GM18873 (cell line): ENCODE data around the gene PTH1R.

ENCODE experiments used
- ATAC-seq: cut with Tn5 transposase; IDR thresholded peaks from one replicate; pipeline ENCODE4 v1.9.1; 2021; ENCODE audit warnings: mild to moderate bottlenecking, moderate library complexity, moderate number of reproducible peaks; ENCODE audit not compliant: unreplicated experiment, low FRiP score

Gene PTH1R

DNA sequence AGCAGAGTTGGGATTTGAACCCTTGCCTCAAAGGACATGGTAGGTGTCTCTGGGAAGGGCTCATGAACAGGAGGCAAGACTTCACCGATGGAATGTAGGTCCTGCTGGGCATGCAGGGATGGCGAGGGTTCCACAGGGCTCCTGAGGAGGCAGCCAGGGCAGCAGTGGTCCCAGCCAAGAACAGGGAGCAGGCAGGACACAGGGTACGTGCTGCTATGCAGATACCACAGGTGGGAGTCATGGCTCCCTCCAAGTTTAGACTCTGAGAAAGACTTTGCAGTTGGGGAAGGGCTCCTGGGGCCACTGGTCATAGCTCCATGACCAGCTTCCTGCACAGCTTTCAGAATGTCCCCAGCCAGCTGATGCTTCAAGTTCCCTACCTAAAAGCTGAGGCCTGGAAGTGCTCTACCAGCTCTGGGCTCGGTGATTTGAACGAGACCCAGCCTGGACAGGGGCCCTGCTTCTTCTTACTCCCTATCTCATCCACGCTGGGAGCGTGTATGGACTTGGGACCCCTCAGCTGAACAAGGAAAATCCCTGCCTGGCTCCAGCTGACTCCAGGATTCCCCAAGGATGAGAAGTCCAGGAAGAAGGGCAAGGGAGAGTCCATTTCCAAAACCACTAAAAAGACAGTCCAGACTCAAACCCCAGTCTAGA lies 15.0 kb upstream of the PTH1R start:
- ATAC-seq, result no peak

DNA sequence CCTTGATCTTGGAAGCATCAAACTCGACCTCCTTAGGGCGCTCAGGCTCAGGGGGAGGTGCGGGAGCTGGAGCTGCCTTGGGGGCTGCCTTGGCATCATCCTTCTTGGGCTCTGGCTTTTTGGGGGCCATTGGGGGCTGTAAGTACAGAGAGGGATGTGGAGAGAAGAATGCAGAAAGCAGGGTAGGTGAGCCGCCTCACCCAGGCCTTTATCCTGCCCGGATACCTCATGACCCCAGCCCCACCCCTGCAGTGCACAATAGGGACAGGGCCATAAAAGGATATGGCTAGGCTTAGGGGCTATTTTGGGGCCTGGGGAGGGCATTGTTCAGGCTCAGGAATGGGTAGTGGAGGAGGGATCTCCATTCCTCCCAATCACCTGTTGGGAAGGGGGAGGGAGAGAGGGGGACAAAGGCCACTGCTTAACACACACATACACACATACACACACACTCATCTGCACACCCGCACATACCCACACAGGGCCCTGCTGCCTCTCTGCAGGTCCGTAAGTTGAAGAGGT lies 14.2 kb upstream of the PTH1R start, which contains the start of gene MYL3:
Gene MYL3 (minus strand): TSS at position 184 of the 522 bp plus-strand sequence. CDS start 54 bp downstream, at position 130.
- no peak for ATAC-seq

DNA sequence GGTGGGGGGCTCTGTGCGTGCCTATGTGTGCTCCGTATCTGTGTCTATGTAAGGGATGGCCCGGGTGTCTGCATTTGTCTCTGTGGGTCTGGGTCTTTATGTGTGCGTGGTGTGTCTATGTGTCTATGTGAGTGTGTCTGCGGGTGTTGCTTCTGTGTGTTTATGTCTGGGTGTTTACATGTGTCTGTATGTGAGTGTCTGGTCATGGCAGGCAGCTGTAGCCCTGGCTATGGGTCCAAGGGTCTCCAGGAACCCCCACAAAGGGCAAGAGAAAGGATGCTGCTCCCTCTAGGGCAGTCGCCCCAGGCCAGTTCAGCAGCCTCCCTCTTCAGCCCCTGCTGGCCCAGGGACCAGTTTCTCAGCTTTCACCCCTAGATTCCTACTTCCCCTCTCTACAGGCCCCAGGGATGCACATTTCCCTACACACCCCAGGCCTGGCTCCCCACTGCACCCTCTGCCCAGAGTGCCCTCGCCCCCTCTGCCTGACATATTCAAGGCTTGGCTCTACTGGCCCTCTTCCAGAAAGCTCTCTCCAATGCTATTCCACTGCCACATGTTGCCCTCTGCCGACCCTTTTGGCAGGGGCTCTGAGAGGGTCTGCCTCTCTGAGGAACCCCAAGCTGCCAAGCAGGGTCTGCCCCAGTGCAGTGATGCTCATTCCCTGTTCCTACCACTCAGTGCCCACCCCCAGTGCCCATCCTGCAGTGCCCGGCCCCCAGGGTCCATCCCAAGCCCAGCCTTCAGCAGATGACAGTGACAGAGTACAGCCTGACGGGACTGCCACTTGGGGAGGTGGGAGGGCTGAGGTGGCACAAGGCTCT lies 13.2 kb upstream of the PTH1R start:
- ATAC-seq, result no peak

DNA sequence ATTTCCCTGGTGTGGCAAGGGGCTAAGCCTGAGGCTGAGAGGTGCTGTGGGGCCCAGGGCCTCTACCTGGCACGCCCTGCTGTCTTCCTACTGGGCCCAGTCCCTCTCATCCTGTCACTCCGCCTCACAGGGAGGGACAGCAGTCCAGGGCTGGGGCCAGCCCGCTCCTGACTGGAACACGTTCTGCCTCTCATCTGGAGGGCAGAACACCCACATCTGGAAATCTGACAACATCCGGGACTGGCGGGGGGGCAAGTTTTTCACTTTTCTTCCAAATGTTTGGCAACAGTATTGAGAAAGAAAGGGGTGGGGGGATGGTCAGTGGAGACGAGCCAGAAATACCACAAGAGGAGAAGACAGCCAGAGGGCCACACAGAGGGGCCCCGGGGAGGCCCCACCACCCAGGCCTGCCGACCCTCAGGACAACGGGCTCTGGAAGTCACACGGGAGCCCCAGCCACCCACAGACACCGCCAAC lies 12.5 kb upstream of the PTH1R start:
- ATAC-seq, result no peak

DNA sequence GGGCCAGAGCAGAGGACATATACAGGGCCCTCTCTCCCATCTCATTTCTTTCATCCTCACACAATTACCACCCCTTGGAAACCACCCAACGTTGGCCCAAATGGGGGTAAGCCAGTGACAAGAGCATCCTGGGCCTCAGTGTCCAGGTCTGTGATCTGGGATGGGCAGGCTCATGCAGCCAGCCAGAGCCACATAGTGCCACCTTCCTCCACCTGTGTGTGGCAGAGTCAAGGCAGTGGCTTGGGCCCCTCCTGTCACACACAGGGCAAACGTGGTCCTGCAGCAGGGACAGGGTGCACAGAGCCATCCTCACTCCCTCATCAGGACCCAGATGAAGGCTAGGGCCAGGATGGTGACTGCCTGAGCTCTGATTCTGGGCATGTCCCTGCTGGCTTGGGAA lies 12.0 kb upstream of the PTH1R start:
- ATAC-seq, result no peak

DNA sequence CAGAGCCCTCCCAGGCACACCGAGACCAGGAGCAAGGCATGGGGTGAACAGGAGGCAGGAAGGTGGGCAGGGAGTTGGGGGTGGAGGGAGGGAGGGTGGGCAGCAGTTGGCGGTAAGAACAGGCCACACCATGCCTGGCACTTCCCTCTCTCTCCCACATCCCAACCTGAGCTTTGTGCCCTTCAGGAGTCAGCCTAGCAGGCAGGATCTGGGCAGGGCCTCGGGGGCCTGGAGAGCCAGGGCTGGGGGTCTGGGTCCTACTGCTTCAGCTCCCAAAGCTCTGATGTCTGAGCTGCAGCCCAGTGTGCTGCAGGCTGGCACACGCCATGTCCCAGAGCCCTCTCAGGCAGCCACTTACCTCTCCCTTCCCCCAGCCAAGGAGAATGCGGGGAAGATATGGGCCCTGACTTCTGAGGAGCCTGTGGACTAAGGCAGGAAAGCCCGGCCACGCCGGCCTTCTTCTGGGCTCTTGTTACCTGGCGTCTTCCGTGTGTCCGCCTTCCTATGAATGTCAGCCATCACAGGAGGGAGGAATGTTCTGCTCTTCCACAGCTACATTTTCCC lies 11.4 kb upstream of the PTH1R start:
- ATAC-seq, result no peak

DNA sequence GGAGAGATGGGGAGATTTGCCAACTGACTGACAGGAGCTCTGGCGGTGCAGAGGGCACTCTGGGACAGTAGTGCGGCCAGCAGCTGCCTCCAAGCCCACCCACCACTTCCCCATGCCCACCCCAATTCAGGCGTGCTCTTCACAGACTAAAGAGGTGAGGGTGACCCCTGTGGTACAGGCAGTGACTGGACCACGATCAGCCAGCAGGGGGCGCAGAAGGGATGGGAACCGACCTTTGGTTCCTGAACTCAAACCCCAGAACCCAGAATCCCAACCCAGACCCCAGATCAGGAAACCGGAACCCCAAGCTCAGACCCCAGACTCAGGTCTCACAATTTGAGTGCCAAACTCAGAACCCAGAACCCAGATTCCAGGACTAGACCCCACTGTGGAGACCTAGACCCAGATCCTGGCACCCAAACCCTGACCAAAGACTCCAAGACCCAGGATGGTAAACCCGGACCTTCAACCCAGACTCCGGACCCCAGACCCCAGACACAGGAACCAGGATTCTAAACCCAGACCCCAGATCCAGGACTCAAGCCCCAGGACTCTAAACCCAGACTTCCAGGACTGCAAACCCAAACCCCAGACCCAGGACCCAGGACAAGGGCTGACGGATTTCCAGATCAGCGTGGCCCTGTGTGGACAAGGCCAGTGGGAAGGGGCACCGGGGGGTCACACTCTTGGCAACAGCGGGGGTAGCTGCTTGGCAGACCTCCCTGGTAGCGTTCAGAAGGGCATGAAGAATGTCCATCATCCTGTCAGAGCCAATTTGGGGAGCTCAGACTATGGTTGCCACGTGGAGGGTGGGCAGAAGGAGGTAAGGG lies 10.6 kb upstream of the PTH1R start:
- no peak for ATAC-seq

DNA sequence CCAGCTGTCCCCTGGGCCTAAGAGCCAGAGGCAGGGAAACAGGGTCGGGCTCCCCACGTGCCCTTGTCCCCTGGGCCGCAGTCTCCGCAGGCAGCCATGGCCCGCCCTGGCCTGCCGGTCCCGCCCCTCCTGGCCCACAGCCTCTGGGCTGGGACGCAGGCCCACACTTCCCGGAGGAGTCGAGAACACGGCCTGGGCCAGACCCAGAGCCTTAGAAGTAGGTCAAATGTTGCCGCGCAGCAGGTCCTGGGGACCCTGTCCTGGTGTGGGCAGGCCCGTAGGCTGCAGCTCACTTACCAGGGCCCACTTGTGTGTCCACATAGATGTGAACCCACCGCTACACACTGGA lies 10.0 kb upstream of the PTH1R start:
- ATAC-seq, result no peak

DNA sequence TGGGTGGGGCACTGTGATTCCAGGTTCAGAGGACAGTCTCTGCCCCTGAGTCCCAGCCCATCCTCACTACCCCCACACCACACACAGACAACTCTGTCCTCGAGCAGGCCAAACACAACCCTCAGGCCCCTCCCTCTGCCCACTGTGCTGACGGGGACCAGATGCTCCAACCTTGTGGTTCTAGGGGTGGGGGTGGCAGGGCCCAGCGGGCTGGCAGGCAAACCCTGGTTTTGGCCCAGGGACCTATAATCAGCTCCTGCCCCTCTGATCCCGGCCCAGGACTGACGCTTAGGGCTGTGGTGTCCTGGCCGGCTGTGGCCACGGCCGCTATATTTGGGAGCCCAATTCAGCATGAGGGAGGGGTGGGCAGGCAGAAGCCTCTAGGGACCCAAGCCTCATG lies 9.2 kb upstream of the PTH1R start:
- ATAC-seq, result no peak

DNA sequence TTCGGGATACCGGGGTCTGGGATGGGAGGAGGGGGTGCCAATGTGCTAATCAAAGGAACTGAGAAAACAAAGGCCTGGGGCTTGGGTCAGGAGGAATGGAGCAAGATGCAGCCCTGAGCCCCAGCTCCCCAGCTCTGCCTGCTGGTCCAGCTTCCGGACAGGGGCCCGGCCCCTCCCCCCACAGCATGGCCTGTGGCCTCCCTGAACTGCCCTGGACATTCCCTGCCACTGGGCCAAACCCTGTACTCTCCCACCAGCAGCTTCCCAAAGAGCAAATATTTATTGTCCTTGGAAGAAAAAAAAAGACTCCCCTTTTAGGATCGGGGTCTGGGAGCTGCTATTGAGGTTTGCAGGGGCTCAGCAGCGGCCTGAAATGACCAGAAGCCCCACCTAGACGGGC lies 8.6 kb upstream of the PTH1R start:
- no peak for ATAC-seq

DNA sequence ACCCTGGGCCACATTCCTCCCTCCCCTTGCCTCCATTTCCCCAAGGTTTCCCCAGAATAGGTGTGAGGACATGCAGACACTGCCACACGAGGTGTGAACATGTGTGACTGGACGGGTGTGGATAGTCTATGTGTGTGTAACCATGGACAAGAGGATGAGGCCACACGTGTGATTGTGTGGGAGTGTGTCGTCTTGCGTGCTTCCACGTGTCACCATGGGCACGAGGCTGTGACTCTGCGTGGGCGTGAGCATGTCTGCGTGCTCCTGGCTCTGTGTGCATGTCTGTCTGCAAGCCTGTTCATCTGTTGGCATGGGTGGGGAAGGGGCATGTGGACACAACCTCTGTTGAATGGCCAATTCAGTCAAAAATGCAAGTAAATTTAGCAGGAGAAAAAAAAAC lies 8.1 kb upstream of the PTH1R start:
- ATAC-seq, result no peak

DNA sequence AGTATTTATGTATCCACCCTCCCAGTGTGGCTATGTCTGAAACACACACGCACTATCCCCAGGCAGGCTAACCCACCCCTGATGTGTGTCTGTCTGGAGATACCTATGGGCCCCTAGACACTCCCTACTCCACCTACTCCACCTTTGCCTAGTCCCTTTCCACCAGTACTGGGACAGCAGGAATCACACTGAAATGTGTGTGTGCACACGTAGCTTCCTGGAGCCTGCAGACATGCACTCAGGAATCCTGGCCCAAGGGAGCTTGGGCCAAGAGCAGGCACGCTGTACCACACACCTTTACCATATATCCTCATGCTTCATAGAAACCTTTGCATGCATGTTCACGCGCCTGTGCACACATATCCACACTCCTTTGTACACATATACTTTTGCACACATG lies 6.9 kb upstream of the PTH1R start:
- ATAC-seq, result no peak

DNA sequence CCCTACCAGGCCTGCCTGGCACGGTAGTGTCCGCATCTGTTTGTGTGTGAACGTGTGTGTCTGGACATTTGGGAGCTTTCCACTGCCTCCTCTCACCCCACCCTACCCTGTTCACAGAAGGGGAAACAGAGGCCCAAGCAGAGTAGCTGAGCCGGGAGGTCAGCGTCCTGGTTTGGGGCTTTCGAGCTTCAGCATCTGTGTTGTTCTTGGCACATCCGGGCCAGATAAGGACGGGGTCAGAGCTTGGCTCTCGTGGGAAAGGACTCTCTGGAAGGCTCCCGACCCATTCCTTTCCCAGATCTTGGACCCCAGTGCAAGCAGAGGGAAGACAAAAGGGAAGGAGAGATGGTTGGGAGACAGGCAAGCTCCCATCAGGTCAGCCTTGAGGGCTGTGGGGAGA lies 6.3 kb upstream of the PTH1R start:
- no peak for ATAC-seq

DNA sequence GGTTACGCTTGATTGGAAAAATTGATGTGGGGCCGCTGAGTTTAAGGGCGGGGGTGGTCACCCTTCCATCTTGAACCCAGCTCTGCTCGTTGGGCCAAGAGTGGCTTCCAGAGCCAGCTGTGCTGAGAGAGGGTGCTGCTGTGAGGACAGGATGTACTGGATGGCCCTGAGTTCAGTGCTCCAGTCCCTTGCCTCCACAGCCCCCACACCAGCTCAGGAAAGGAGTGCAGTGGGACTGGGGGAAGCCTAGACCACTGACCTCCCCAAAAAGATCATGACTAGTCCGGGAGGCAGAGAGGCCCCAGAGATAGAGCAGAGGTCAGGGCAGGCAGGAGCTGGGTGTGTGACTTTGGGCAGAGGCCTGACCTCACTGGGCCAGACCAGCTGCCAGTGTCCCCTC lies 4.0 kb upstream of the PTH1R start:
- no peak for ATAC-seq

DNA sequence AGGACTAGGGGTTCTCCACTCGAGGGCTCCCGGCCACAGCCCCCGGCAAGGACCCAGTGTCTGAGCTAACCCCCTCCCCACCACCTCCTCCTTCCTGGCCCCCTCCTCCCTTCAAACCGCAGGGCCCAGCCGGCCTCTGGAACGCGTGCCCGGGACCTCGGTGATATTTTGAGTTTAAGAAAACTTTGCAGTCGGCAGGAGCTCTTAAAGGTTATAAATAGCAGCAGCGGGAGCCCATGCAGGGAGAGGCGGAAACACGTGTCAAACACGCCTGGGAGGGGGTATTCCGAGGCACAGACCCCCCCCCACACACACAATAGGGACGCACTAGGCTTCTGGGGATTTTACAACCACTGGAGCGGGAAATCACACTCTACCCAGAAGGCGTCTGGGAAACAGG lies 3.1 kb upstream of the PTH1R start:
- ATAC-seq, result no peak

DNA sequence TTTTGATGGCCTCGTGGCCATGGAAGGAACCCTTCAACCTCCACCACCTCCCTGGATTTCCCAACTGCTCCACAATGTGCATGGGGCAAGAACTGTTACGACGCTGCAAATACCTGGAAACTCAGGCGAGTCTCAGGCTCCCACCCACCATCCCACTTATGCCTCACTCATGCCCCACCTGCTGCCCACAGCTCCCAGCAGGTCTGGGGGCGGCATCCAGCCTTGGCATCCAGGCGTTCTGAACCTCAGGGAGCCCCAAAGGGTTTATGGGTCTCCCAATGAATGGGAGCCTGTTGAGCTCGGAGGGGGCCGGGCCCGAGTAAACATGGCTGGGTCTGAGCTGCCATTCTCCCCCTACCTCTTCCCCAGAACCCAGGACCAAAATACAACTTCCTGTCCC lies 2.0 kb upstream of the PTH1R start:
- ATAC-seq, result no peak

DNA sequence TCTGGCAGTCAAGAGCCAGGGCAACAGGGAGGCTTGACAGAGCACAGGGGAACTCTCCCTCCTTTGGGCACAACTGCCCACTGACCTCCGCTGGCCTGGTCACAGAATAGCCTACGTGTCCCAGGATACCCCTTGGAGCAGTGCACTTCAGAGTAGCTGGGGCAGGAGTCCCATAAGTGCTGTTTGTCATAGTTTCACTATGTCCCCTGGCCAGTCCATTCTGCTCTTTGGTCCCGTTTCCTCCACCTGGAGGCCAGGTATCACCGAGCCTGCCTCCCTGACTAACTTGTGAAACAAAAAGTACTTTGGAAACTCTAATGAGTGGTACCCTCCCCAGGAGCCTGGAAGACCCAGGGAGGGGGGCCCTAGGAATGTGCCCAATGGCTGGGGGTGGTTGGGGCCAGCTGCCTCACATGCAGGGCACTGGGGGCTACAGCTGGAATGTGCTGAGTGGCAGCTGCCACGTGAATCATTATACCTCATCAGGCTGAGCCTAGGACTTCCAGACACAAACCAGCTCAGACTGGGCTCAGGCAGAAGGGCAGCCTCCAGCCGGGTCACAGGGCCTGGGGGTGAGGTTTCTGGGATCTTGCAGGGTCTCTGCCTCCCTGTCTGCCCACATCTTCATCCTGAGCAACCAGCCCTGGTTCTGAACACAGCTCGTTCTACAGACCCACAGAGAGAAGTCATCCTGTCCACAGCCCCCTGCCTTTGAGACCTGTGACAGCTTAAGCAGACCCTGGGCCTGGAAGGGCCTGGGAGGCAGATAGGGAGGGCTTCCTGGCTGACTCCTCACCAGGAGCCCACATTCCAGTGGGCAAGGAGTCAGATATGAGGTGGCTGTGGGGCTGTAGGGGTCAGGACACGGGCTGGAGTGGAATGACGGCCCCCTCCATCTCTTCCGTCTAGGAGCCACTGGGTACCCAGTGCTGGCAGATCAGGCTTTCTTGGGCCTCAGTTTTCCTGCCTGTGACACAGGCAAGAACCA lies 914 bp upstream of the PTH1R start:
- ATAC-seq, result no peak

DNA sequence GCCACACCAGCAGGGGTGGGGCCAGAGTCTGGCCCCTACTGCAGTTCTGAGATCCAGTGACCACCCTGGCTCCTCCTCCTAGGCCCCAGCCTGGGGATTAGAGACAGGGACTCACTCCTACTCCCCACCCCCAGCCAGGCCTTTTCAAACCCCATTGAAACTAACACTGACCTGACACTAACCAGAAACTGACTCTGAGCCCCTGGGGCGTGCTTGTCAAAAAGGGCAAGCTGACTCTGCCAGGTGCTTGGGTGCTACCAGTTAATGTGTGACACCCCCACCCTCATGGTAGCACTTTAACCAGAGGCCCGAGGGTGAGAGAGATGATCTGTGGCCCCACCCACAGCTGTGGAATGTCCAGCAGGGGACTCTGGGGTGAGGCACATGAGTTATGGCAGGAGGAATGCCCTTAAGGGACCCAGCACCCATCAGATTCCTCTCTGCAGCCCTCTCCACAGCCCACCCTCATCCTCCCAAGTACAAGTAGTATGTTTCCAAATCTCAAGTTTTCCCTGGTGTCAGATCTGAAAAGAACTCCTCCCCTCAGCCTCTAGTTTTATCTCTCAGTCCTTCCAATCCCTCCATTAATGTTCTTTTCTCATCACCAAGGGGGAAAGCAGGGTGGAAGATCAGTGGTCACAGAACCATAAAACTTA lies 1.4 kb downstream of the PTH1R start:
- ATAC-seq, result no peak
